ENCODE data around the gene AGXT2. TPM values are rescaled to one million over a fixed set of nuclear protein-coding genes. Genes with fewer than 3 reads are reported as not detected.

AGXT2 gene
- total RNA-seq, 1 experiment from 2014 or later, result not detected

GRCh38 chr5:35048910-35049309, 1.2 kb upstream of the AGXT2 start (continued):
- TF ChIP-seq ARID4B (CRISPR knock-in tag; IDR thresholded peaks at IDR 0.05; ENCODE audit: borderline replicate concordance), result no peak

DNA sequence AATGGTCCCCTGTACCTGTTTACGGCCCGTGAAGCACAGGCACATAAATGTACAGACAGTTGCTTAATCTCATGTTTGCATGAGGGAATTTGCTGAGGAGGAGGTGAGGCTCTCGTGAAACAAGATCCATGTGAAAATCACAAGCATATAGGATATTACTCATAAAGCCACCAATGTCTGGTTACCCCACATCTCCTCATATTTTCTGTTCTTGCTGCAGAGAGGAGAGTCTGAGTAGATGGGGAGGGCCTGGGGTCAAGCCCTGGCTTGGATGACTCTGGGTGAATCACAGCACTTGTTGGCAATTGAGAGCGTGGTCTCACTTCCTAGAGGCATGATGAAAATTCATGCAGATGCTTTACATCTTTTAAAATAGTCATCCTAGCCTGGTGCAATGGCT, 975 bp downstream of the AGXT2 start:
- no peak for ATAC-seq
- Mint-ChIP-seq H3K9me3 (peaks cover 5% of the 10 kb centered on the region; the same call in 1 of the 2 replicates), H3K36me3 (no peaks in the 10 kb centered on the region), H3K4me3 (no peak overlapping the region), H3K4me1 (peaks cover 14% of the 10 kb centered on the region), H3K27ac (no peak overlapping the region), H3K27me3 (ENCODE audit: low read depth) (no peaks in the 10 kb centered on the region)
- TF ChIP-seq IRF2 (CRISPR knock-in tag; IDR thresholded peaks at IDR 0.05; ENCODE audit: borderline replicate concordance, low read depth) (no peak), OVOL2 (CRISPR knock-in tag; IDR thresholded peaks at IDR 0.05; ENCODE audit: borderline replicate concordance) (no peak), CBFB (CRISPR knock-in tag; IDR thresholded peaks at IDR 0.05; ENCODE audit: low read depth) (no peak), MXD4 (CRISPR knock-in tag; IDR thresholded peaks at IDR 0.05; ENCODE audit: borderline replicate concordance) (no peak), AR (CRISPR knock-in tag; IDR thresholded peaks at IDR 0.05) (no peak), CREB1 (CRISPR knock-in tag; IDR thresholded peaks at IDR 0.05) (no peak), HMGA2 (CRISPR knock-in tag; IDR thresholded peaks at IDR 0.05) (no peak), FOXJ3 (CRISPR knock-in tag; IDR thresholded peaks at IDR 0.05; ENCODE audit: borderline replicate concordance) (no peak), NR3C1 (CRISPR knock-in tag; conservative IDR thresholded peaks at IDR 0.05; ENCODE audit: low read depth) (no peak), JUN (CRISPR knock-in tag; IDR thresholded peaks at IDR 0.05) (no peak), GRHL2 (CRISPR knock-in tag; IDR thresholded peaks at IDR 0.05; ENCODE audit: insufficient replicate concordance, severe bottlenecking) (no peak), ZNF263 (CRISPR knock-in tag; IDR thresholded peaks at IDR 0.05; ENCODE audit: low read depth) (no peak), GABPB1 (CRISPR knock-in tag; IDR thresholded peaks at IDR 0.05) (no peak)
- TF ChIP-seq, protein P1, sequence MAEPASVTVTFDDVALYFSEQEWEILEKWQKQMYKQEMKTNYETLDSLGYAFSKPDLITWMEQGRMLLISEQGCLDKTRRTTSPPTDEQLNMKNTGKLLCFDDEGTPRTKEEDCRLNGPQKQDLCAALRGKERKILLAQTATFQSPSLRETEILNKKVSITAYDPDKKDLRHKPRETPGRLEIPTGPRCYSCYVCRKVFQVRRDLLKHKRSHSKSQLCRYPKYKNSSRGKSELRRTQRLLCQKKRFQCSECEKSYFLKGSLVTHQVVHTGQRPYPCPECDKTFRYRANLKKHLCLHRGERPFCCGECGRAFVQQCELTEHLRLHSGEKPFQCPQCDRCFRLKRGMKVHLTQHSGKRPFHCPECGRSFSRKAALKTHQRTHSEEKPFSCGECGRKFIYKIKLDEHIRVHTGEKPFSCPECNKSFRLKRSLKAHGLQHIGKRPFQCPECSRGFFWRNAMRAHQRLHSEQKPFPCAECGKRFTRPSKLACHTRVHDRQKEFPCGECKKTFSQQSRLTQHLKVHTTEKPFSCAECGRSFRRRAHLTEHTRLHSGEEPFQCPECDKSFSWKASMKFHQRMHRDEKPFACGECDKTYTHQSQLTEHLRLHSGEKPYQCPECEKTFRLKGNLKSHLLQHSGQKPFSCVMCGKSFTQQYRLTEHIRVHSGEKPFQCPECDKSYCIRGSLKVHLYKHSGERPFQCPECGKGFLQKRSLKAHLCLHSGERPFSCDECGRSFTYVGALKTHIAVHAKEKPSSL (CRISPR knock-in tag; conservative IDR thresholded peaks at IDR 0.05), result no peak
- TF ChIP-seq, protein P2, sequence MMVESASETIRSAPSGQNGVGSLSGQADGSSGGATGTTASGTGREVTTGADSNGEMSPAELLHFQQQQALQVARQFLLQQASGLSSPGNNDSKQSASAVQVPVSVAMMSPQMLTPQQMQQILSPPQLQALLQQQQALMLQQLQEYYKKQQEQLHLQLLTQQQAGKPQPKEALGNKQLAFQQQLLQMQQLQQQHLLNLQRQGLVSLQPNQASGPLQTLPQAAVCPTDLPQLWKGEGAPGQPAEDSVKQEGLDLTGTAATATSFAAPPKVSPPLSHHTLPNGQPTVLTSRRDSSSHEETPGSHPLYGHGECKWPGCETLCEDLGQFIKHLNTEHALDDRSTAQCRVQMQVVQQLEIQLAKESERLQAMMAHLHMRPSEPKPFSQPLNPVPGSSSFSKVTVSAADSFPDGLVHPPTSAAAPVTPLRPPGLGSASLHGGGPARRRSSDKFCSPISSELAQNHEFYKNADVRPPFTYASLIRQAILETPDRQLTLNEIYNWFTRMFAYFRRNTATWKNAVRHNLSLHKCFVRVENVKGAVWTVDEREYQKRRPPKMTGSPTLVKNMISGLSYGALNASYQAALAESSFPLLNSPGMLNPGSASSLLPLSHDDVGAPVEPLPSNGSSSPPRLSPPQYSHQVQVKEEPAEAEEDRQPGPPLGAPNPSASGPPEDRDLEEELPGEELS (CRISPR knock-in tag; IDR thresholded peaks at IDR 0.05), result no peak
- TF ChIP-seq, protein P3, sequence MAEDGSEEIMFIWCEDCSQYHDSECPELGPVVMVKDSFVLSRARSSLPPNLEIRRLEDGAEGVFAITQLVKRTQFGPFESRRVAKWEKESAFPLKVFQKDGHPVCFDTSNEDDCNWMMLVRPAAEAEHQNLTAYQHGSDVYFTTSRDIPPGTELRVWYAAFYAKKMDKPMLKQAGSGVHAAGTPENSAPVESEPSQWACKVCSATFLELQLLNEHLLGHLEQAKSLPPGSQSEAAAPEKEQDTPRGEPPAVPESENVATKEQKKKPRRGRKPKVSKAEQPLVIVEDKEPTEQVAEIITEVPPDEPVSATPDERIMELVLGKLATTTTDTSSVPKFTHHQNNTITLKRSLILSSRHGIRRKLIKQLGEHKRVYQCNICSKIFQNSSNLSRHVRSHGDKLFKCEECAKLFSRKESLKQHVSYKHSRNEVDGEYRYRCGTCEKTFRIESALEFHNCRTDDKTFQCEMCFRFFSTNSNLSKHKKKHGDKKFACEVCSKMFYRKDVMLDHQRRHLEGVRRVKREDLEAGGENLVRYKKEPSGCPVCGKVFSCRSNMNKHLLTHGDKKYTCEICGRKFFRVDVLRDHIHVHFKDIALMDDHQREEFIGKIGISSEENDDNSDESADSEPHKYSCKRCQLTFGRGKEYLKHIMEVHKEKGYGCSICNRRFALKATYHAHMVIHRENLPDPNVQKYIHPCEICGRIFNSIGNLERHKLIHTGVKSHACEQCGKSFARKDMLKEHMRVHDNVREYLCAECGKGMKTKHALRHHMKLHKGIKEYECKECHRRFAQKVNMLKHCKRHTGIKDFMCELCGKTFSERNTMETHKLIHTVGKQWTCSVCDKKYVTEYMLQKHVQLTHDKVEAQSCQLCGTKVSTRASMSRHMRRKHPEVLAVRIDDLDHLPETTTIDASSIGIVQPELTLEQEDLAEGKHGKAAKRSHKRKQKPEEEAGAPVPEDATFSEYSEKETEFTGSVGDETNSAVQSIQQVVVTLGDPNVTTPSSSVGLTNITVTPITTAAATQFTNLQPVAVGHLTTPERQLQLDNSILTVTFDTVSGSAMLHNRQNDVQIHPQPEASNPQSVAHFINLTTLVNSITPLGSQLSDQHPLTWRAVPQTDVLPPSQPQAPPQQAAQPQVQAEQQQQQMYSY (CRISPR knock-in tag; IDR thresholded peaks at IDR 0.05), result no peak
- TF ChIP-seq, protein P4, sequence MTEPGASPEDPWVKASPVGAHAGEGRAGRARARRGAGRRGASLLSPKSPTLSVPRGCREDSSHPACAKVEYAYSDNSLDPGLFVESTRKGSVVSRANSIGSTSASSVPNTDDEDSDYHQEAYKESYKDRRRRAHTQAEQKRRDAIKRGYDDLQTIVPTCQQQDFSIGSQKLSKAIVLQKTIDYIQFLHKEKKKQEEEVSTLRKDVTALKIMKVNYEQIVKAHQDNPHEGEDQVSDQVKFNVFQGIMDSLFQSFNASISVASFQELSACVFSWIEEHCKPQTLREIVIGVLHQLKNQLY (CRISPR knock-in tag; IDR thresholded peaks at IDR 0.05), result no peak
- TF ChIP-seq, protein P5, sequence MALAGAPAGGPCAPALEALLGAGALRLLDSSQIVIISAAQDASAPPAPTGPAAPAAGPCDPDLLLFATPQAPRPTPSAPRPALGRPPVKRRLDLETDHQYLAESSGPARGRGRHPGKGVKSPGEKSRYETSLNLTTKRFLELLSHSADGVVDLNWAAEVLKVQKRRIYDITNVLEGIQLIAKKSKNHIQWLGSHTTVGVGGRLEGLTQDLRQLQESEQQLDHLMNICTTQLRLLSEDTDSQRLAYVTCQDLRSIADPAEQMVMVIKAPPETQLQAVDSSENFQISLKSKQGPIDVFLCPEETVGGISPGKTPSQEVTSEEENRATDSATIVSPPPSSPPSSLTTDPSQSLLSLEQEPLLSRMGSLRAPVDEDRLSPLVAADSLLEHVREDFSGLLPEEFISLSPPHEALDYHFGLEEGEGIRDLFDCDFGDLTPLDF (CRISPR knock-in tag; IDR thresholded peaks at IDR 0.05), result no peak
- CTCF ChIA-PET, result no interaction called here
- no peak for DNase-seq (ENCODE audit: low spot score)
- POLR2A ChIA-PET, result no interaction called here

All from WTC11 (cell line).